Neural progenitor cell (in vitro differentiated cells): ENCODE data around the gene CRMP1.

Experiments
- EZH2 ChIP-seq: fragments of 200-600 bp; sonication (generic); IDR thresholded peaks from 2 replicates; pipeline ENCODE4 v1.6.1; 2017; ENCODE audit warnings: antibody characterized with exemption, mild to moderate bottlenecking, moderate library complexity
- EZH2phosphoT487 ChIP-seq: fragments of 200-600 bp; sonication (generic); IDR thresholded peaks from 2 replicates; pipeline ENCODE4 v1.6.1; 2017; ENCODE audit warnings: antibody characterized with exemption
- TF ChIP-seq, protein P1 (sequence below): fragments of 200-600 bp; sonication (generic); IDR thresholded peaks from 2 replicates; pipeline ENCODE4 v1.5.1; 2017; ENCODE audit warnings: antibody characterized with exemption, mild to moderate bottlenecking

DNA sequence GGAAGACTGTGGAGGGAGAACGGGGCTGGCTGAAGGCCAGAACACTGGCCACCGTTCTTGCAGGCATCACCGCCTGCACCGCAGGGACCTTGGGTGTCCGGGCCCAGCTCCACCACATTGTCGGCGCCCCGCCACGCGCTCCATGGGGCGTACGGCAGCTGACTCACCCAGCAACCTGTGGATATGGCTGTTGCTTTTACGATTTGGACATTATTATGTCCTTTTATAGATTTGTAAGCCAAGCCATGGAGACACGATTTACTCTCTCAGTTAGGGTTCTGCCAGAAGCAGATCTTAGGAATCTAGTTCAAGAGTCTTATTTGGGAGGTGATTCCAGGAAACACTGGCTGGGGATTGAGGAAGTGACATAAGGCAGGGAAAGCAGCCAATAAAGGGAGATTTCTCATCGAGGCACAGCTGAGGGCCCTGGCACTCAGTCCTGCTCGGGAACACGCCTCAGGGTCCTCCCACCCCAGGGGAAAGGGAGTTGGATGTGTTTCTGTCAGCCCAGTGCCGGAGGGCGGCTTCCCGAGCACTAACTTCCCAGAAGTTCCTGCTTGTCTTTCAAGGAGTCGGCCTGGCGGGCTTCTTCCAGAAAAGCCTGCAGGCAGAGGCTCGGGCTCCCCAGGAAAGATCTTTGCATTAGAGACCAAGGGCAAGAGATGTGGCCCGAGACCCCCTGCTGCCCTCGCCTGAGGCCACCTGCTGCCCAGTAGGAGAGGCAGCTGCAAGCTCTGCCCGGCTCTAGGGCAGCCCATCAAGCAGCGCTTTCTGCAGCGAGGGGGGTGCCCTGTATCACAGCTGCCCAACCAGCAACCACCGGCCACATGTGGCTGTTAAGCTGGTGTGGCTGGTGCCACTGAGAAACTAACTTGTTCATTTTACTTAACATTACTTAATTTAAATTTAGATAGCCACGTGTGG, 52.9 kb downstream of the CRMP1 start:
- no peak for TF ChIP-seq EZH2
- TF ChIP-seq, protein P1, sequence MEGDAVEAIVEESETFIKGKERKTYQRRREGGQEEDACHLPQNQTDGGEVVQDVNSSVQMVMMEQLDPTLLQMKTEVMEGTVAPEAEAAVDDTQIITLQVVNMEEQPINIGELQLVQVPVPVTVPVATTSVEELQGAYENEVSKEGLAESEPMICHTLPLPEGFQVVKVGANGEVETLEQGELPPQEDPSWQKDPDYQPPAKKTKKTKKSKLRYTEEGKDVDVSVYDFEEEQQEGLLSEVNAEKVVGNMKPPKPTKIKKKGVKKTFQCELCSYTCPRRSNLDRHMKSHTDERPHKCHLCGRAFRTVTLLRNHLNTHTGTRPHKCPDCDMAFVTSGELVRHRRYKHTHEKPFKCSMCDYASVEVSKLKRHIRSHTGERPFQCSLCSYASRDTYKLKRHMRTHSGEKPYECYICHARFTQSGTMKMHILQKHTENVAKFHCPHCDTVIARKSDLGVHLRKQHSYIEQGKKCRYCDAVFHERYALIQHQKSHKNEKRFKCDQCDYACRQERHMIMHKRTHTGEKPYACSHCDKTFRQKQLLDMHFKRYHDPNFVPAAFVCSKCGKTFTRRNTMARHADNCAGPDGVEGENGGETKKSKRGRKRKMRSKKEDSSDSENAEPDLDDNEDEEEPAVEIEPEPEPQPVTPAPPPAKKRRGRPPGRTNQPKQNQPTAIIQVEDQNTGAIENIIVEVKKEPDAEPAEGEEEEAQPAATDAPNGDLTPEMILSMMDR = no peak
- TF ChIP-seq EZH2phosphoT487 = no peak
